Fibroblast of pulmonary artery (primary cell): ENCODE data around the gene OPRD1.

Experiments used
- DNase-seq: peaks from one replicate; pipeline ENCODE4 v3.0.0-alpha.2; 2010; ENCODE audit warnings: low read depth
- H3K4me3 ChIP-seq: replicated peaks from 2 replicates; pipeline ENCODE4 v1.5.1; 2011; ENCODE audit warnings: low read depth, mild to moderate bottlenecking, control low read depth, low read length, moderate library complexity
- TF ChIP-seq, protein P1 (sequence below): IDR thresholded peaks from 2 replicates; pipeline ENCODE4 v1.5.1; 2011; ENCODE audit warnings: mild to moderate bottlenecking, control low read depth, low read length, inconsistent platforms; ENCODE audit errors: missing control alignments

The OPRD1 gene

GRCh38 chr1:28886731-28887418, 74.9 kb downstream of the OPRD1 start:
- H3K4me3 ChIP-seq: peak overlapping the region; percentile 76
- TF ChIP-seq, protein P1, sequence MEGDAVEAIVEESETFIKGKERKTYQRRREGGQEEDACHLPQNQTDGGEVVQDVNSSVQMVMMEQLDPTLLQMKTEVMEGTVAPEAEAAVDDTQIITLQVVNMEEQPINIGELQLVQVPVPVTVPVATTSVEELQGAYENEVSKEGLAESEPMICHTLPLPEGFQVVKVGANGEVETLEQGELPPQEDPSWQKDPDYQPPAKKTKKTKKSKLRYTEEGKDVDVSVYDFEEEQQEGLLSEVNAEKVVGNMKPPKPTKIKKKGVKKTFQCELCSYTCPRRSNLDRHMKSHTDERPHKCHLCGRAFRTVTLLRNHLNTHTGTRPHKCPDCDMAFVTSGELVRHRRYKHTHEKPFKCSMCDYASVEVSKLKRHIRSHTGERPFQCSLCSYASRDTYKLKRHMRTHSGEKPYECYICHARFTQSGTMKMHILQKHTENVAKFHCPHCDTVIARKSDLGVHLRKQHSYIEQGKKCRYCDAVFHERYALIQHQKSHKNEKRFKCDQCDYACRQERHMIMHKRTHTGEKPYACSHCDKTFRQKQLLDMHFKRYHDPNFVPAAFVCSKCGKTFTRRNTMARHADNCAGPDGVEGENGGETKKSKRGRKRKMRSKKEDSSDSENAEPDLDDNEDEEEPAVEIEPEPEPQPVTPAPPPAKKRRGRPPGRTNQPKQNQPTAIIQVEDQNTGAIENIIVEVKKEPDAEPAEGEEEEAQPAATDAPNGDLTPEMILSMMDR: no peak
- peak; percentile 67 for DNase-seq

- peak overlapping the region; percentile 76 for H3K4me3 ChIP-seq
- no peak for DNase-seq
- TF ChIP-seq, protein P1: no peak
Measured at GRCh38 chr1:28887419-28887834, 75.5 kb downstream of the OPRD1 start.

DNA sequence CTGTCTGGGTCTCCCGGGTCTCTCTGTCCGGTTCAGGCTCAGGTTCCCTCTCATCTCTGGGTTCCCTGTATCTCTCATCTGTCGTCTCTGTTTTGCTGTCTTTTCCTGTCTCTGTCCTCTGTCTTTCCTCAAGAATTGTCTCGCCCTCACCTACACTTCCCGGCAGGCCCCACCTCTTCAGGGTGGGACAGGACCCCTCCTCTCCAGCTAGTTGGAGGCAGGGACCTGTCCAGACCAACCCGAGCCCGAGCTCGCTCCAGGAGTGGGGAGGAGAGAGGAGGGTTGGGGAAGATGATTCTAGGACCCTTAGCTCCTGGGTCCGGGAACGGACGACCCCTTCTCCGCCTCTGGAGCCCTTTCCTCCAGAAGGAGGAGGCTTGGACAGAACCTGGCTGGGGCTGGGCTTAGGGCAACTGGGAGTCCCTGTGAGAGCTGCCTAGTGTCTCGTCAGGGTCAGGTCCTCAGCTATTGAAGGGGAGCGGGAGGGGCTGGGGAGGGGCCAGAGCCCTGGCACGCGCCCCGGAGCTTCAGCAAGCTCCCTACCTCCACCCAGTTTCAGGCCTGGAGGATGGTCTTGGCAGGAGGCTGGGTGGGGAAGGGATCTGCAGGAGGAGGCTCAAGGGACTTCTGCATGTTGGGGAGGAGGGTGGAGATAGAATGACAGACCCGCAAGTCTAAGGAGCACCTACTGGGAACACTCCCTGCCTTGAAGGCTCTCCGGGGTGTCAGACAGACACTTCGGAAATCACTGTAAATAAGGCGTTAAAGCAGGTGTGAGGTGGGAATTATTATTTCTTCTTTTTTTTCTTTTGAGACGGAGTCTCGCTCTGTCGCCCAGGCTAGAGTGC, 76.1 kb downstream of the OPRD1 start:
- H3K4me3 ChIP-seq: peak overlapping the region; percentile 76
- TF ChIP-seq, protein P1: no peak
- DNase-seq: peak; percentile 14

GRCh38 chr1:28888915-28889314, 76.9 kb downstream of the OPRD1 start:
- TF ChIP-seq, protein P1: no peak
- DNase-seq: no peak
- H3K4me3 ChIP-seq: no peak overlapping the region

DNA sequence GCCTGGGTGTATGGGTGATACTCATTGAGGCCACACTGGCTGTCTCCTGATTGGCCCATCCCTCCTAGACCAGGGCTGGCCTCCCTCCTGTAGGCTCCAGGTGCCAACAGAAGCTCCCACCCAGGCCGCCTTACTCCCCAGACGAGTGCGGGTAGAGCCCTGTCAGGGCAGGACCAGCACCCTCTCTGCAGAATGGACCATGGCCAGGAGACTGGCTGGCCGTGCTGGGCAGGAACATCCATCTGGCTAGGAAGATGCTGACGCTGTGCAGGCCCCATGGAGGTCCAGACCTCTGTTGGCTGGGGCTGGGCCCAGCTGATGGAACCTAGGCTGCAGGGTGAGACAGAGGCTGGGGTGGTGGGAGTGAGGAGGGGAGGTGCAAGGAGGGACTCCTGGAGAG, 77.4 kb downstream of the OPRD1 start:
- no peak for DNase-seq
- TF ChIP-seq, protein P1: no peak
- H3K4me3 ChIP-seq: no peak overlapping the region

GRCh38 chr1:28890435-28890834, 78.5 kb downstream of the OPRD1 start:
- TF ChIP-seq, protein P1: no peak
- no peak overlapping the region for H3K4me3 ChIP-seq
- DNase-seq: no peak
